ENCODE measurements around the gene ACOX1.

ACOX1 gene

GRCh38 chr17:75950855-75951554 lies 28.0 kb downstream of the ACOX1 start:
- DNase-seq (ENCODE audit: low spot score) = no peak
- Histone ChIP-seq H3K9ac (ENCODE audit: low read depth, low read length, poor library complexity) (no peak overlapping the region), H3K23ac (ENCODE audit: low read depth, low read length, poor library complexity) (no peak overlapping the region), H3K18ac (ENCODE audit: low read length) (no peak overlapping the region), H3K36me3 (replicated peaks in 1 of 2; ENCODE audit: control insufficient read depth in 2 of 2, insufficient read depth in 2 of 2, low read length in 2 of 2) (peaks cover 17 to 89% of the 10 kb centered on the region in 2 donors), H2AFZ (ENCODE audit: low read length) (no peak overlapping the region), H3K9me3 (replicated peaks in 1 of 2; ENCODE audit: control insufficient read depth in 2 of 2, insufficient read depth in 1 of 2, low read depth in 1 of 2, low read length in 2 of 2) (no peaks in the 10 kb centered on the region), H3K27me3 (ENCODE audit: control insufficient read depth in 3 of 3, insufficient read depth in 3 of 3, low read depth in 1 of 3, low read length in 3 of 3) (no peaks in the 10 kb centered on the region), H3K4me1 (ENCODE audit: control insufficient read depth in 2 of 2, insufficient read depth in 1 of 2, low read depth in 1 of 2, low read length in 2 of 2) (no peaks in the 10 kb centered on the region), H2BK15ac (ENCODE audit: low read length) (no peak overlapping the region), H2BK5ac (ENCODE audit: low read length) (no peak overlapping the region), H4K8ac (ENCODE audit: low read depth, low read length) (no peak overlapping the region), H3K27ac (replicated peaks; ENCODE audit: low read length) (no peak overlapping the region), H3K4ac (ENCODE audit: low read length) (no peak overlapping the region), H4K91ac (ENCODE audit: low read depth, low read length, poor library complexity) (no peak overlapping the region), H2BK12ac (ENCODE audit: low read length) (no peak overlapping the region), H2BK120ac (ENCODE audit: low read depth, low read length) (no peak overlapping the region), H3K4me2 (ENCODE audit: insufficient read depth, low read length, poor library complexity, severe bottlenecking) (no peak overlapping the region), H3K79me1 (ENCODE audit: low read depth, low read length) (no peaks in the 10 kb centered on the region), H3K14ac (ENCODE audit: low read length) (no peak overlapping the region), H3K4me3 (ENCODE audit: low read length in 2 of 2) (no peak overlapping the region), H2AK5ac (ENCODE audit: low read depth, low read length) (no peak overlapping the region)
- WGBS, 2 donors (ENCODE audit: extremely low coverage in 2 of 2, insufficient read length in 2 of 2, insufficient replicate concordance in 1 of 2) = no CpG with 5 or more reads among the region's 8 CpGs

- H3K79me1 ChIP-seq (ENCODE audit: low read depth, low read length) = no peaks in the 10 kb centered on the region
Observed at GRCh38 chr17:75950421-75950820, 28.5 kb downstream of the ACOX1 start.

GRCh38 chr17:75945211-75945610 lies 33.8 kb downstream of the ACOX1 start:
- Histone ChIP-seq H3K18ac (ENCODE audit: low read length) (no peak overlapping the region), H3K23ac (ENCODE audit: low read depth, low read length, poor library complexity) (no peak overlapping the region), H2BK15ac (ENCODE audit: low read length) (no peak overlapping the region), H3K27me3 (ENCODE audit: control insufficient read depth in 3 of 3, insufficient read depth in 3 of 3, low read depth in 1 of 3, low read length in 3 of 3) (no peaks in the 10 kb centered on the region), H4K8ac (ENCODE audit: low read depth, low read length) (no peak overlapping the region), H3K9ac (ENCODE audit: low read depth, low read length, poor library complexity) (no peak overlapping the region), H2BK12ac (ENCODE audit: low read length) (no peak overlapping the region), H2BK120ac (ENCODE audit: low read depth, low read length) (no peak overlapping the region), H3K4me3 (ENCODE audit: low read length in 2 of 2) (no peak overlapping the region), H3K79me1 (ENCODE audit: low read depth, low read length) (no peaks in the 10 kb centered on the region), H2AK5ac (ENCODE audit: low read depth, low read length) (no peak overlapping the region), H3K4me1 (ENCODE audit: control insufficient read depth in 2 of 2, insufficient read depth in 1 of 2, low read depth in 1 of 2, low read length in 2 of 2) (peaks cover 2 to 4% of the 10 kb centered on the region in 2 donors), H2AFZ (ENCODE audit: low read length) (no peak overlapping the region), H4K91ac (ENCODE audit: low read depth, low read length, poor library complexity) (no peak overlapping the region), H3K14ac (ENCODE audit: low read length) (no peak overlapping the region), H3K27ac (replicated peaks; ENCODE audit: low read length) (no peak overlapping the region), H3K4me2 (ENCODE audit: insufficient read depth, low read length, poor library complexity, severe bottlenecking) (no peak overlapping the region), H3K36me3 (replicated peaks in 1 of 2; ENCODE audit: control insufficient read depth in 2 of 2, insufficient read depth in 2 of 2, low read length in 2 of 2) (peaks cover 5 to 52% of the 10 kb centered on the region in 2 donors), H3K4ac (ENCODE audit: low read length) (no peak overlapping the region), H2BK5ac (ENCODE audit: low read length) (no peak overlapping the region), H3K9me3 (replicated peaks in 1 of 2; ENCODE audit: control insufficient read depth in 2 of 2, insufficient read depth in 1 of 2, low read depth in 1 of 2, low read length in 2 of 2) (no peaks in the 10 kb centered on the region)
- DNase-seq (ENCODE audit: low spot score) = no peak
- no CpG with 5 or more reads among the region's 2 CpGs for WGBS, 2 donors (ENCODE audit: extremely low coverage in 2 of 2, insufficient read length in 2 of 2, insufficient replicate concordance in 1 of 2)

More at GRCh38 chr17:75950421-75950820, 28.5 kb downstream of the ACOX1 start:
- no peak overlapping the region for H3K14ac ChIP-seq (ENCODE audit: low read length)
- no peaks in the 10 kb centered on the region for H3K4me1 ChIP-seq (ENCODE audit: control insufficient read depth in 2 of 2, insufficient read depth in 1 of 2, low read depth in 1 of 2, low read length in 2 of 2)
- no peak overlapping the region for H4K91ac ChIP-seq (ENCODE audit: low read depth, low read length, poor library complexity)
- H2BK15ac ChIP-seq (ENCODE audit: low read length) = no peak overlapping the region
- H3K27ac ChIP-seq (replicated peaks; ENCODE audit: low read length) = no peak overlapping the region
- H3K9ac ChIP-seq (ENCODE audit: low read depth, low read length, poor library complexity) = no peak overlapping the region
- H4K8ac ChIP-seq (ENCODE audit: low read depth, low read length) = no peak overlapping the region
- no peak overlapping the region for H2BK12ac ChIP-seq (ENCODE audit: low read length)
- H3K4me2 ChIP-seq (ENCODE audit: insufficient read depth, low read length, poor library complexity, severe bottlenecking) = no peak overlapping the region
- H2BK5ac ChIP-seq (ENCODE audit: low read length) = no peak overlapping the region
- H2BK120ac ChIP-seq (ENCODE audit: low read depth, low read length) = no peak overlapping the region
- no peak overlapping the region for H3K4me3 ChIP-seq (ENCODE audit: low read length in 2 of 2)
- WGBS, 2 donors (ENCODE audit: extremely low coverage in 2 of 2, insufficient read length in 2 of 2, insufficient replicate concordance in 1 of 2) = no CpG with 5 or more reads among the region's 6 CpGs
- no peak overlapping the region for H3K18ac ChIP-seq (ENCODE audit: low read length)
- no peaks in the 10 kb centered on the region for H3K27me3 ChIP-seq (ENCODE audit: control insufficient read depth in 3 of 3, insufficient read depth in 3 of 3, low read depth in 1 of 3, low read length in 3 of 3)
- H2AFZ ChIP-seq (ENCODE audit: low read length) = no peak overlapping the region
- no peak overlapping the region for H2AK5ac ChIP-seq (ENCODE audit: low read depth, low read length)
- DNase-seq (ENCODE audit: low spot score) = no peak
- no peak overlapping the region for H3K23ac ChIP-seq (ENCODE audit: low read depth, low read length, poor library complexity)
- no peak overlapping the region for H3K4ac ChIP-seq (ENCODE audit: low read length)
- H3K36me3 ChIP-seq (replicated peaks in 1 of 2; ENCODE audit: control insufficient read depth in 2 of 2, insufficient read depth in 2 of 2, low read length in 2 of 2) = peaks cover 17 to 89% of the 10 kb centered on the region in 2 donors
- no peaks in the 10 kb centered on the region for H3K9me3 ChIP-seq (replicated peaks in 1 of 2; ENCODE audit: control insufficient read depth in 2 of 2, insufficient read depth in 1 of 2, low read depth in 1 of 2, low read length in 2 of 2)

GRCh38 chr17:75943491-75943890 lies 35.5 kb downstream of the ACOX1 start:
- no peak for DNase-seq (ENCODE audit: low spot score)
- WGBS, 2 donors (ENCODE audit: extremely low coverage in 2 of 2, insufficient read length in 2 of 2, insufficient replicate concordance in 1 of 2) = no CpG with 5 or more reads among the region's 1 CpG
- Histone ChIP-seq H3K18ac (ENCODE audit: low read length) (no peak overlapping the region), H3K9me3 (replicated peaks in 1 of 2; ENCODE audit: control insufficient read depth in 2 of 2, insufficient read depth in 1 of 2, low read depth in 1 of 2, low read length in 2 of 2) (no peaks in the 10 kb centered on the region), H2BK5ac (ENCODE audit: low read length) (no peak overlapping the region), H3K4ac (ENCODE audit: low read length) (no peak overlapping the region), H2AFZ (ENCODE audit: low read length) (no peak overlapping the region), H3K79me1 (ENCODE audit: low read depth, low read length) (no peaks in the 10 kb centered on the region), H3K4me1 (ENCODE audit: control insufficient read depth in 2 of 2, insufficient read depth in 1 of 2, low read depth in 1 of 2, low read length in 2 of 2) (peaks cover 2 to 4% of the 10 kb centered on the region in 2 donors), H3K9ac (ENCODE audit: low read depth, low read length, poor library complexity) (no peak overlapping the region), H2AK5ac (ENCODE audit: low read depth, low read length) (no peak overlapping the region), H3K23ac (ENCODE audit: low read depth, low read length, poor library complexity) (no peak overlapping the region), H3K36me3 (replicated peaks in 1 of 2; ENCODE audit: control insufficient read depth in 2 of 2, insufficient read depth in 2 of 2, low read length in 2 of 2) (peaks cover 1 to 35% of the 10 kb centered on the region in 2 donors), H3K27ac (replicated peaks; ENCODE audit: low read length) (no peak overlapping the region), H3K27me3 (ENCODE audit: control insufficient read depth in 3 of 3, insufficient read depth in 3 of 3, low read depth in 1 of 3, low read length in 3 of 3) (no peaks in the 10 kb centered on the region), H2BK12ac (ENCODE audit: low read length) (no peak overlapping the region), H3K4me3 (ENCODE audit: low read length in 2 of 2) (no peak overlapping the region), H3K4me2 (ENCODE audit: insufficient read depth, low read length, poor library complexity, severe bottlenecking) (no peak overlapping the region), H4K91ac (ENCODE audit: low read depth, low read length, poor library complexity) (no peak overlapping the region), H4K8ac (ENCODE audit: low read depth, low read length) (no peak overlapping the region), H3K14ac (ENCODE audit: low read length) (no peak overlapping the region), H2BK15ac (ENCODE audit: low read length) (no peak overlapping the region), H2BK120ac (ENCODE audit: low read depth, low read length) (no peak overlapping the region)
